Ishikawa (cell line): Measurements from ENCODE around the gene CEP55.

Source experiments
- CEBPB ChIP-seq: IDR thresholded peaks from 2 replicates; pipeline ENCODE4 v1.6.1; 2012
- CREB1 ChIP-seq: IDR thresholded peaks from 2 replicates; pipeline ENCODE4 v1.6.1; 2012; ENCODE audit warnings: low read depth
- EGR1 ChIP-seq: IDR thresholded peaks from 2 replicates; pipeline ENCODE4 v1.6.1; 2012
- EP300 ChIP-seq: IDR thresholded peaks from 2 replicates; pipeline ENCODE4 v1.6.1; 2012; ENCODE audit warnings: borderline replicate concordance
- FOXM1 ChIP-seq: IDR thresholded peaks from 2 replicates; pipeline ENCODE4 v1.6.1; 2012; ENCODE audit warnings: low read depth, borderline replicate concordance
- NFIC ChIP-seq: IDR thresholded peaks from 2 replicates; pipeline ENCODE4 v1.6.1; 2012
- RAD21 ChIP-seq: IDR thresholded peaks from 2 replicates; pipeline ENCODE4 v1.6.1; 2012; ENCODE audit warnings: low read depth
- TAF1 ChIP-seq: IDR thresholded peaks from 2 replicates; pipeline ENCODE4 v1.6.1; 2012; ENCODE audit warnings: low read depth, mild to moderate bottlenecking
- TCF12 ChIP-seq: IDR thresholded peaks from 2 replicates; pipeline ENCODE4 v1.6.1; 2012; ENCODE audit warnings: low read depth
- TEAD4 ChIP-seq: IDR thresholded peaks from 2 replicates; pipeline ENCODE4 v1.6.1; 2012
- YY1 ChIP-seq: IDR thresholded peaks from 2 replicates; pipeline ENCODE4 v1.6.1; 2012; ENCODE audit warnings: low read depth
- ZBTB7A ChIP-seq: IDR thresholded peaks from 2 replicates; pipeline ENCODE4 v1.6.1; 2012; ENCODE audit warnings: low read depth
- TF ChIP-seq, protein P1 (sequence below): IDR thresholded peaks from 2 replicates; pipeline ENCODE4 v1.6.1; 2012; ENCODE audit warnings: low read depth, mild to moderate bottlenecking
- TF ChIP-seq, protein P2 (sequence below): IDR thresholded peaks from 2 replicates; pipeline ENCODE4 v1.6.1; 2012
- TF ChIP-seq, protein P3 (sequence below): IDR thresholded peaks from 2 replicates; pipeline ENCODE4 v1.6.1; 2012

The CEP55 gene

DNA sequence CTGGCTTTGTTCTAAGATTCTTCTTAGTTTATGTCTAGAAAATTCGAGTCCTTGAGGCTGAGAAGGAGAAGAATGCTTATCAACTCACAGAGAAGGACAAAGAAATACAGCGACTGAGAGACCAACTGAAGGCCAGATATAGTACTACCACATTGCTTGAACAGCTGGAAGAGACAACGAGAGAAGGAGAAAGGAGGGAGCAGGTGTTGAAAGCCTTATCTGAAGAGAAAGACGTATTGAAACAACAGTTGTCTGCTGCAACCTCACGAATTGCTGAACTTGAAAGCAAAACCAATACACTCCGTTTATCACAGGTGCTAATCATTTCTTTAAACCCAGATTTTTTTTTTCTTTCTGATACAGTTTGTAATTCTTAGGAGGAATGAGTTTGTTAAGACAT lies 6.7 kb downstream of the CEP55 start:
- TF ChIP-seq RAD21 (no peak), TCF12 (no peak), FOXM1 (no peak), EP300 (no peak), TEAD4 (no peak), ZBTB7A (no peak), CEBPB (no peak), NFIC (no peak), YY1 (no peak)
- TF ChIP-seq, protein P1, sequence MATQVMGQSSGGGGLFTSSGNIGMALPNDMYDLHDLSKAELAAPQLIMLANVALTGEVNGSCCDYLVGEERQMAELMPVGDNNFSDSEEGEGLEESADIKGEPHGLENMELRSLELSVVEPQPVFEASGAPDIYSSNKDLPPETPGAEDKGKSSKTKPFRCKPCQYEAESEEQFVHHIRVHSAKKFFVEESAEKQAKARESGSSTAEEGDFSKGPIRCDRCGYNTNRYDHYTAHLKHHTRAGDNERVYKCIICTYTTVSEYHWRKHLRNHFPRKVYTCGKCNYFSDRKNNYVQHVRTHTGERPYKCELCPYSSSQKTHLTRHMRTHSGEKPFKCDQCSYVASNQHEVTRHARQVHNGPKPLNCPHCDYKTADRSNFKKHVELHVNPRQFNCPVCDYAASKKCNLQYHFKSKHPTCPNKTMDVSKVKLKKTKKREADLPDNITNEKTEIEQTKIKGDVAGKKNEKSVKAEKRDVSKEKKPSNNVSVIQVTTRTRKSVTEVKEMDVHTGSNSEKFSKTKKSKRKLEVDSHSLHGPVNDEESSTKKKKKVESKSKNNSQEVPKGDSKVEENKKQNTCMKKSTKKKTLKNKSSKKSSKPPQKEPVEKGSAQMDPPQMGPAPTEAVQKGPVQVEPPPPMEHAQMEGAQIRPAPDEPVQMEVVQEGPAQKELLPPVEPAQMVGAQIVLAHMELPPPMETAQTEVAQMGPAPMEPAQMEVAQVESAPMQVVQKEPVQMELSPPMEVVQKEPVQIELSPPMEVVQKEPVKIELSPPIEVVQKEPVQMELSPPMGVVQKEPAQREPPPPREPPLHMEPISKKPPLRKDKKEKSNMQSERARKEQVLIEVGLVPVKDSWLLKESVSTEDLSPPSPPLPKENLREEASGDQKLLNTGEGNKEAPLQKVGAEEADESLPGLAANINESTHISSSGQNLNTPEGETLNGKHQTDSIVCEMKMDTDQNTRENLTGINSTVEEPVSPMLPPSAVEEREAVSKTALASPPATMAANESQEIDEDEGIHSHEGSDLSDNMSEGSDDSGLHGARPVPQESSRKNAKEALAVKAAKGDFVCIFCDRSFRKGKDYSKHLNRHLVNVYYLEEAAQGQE, result no peak

DNA sequence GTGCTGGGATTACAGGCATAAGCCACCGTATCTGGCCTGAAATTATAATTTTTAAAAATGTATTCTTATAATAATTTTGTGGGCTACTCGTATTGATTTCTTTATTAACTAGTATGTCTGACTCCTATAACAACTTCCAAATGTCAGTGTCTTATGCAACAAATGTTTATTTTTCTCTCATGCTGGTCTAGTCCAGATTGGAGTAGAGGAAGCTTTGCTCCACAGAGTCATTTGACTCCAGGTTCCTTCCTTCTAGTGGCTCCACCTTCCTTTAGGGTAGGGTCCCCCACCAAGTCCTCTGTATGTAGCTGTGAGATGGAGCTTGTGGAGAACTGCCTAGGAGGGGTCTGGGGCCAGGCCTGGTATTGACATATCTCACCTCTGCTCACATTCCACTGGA lies 8.7 kb downstream of the CEP55 start:
- TF ChIP-seq, protein P2, sequence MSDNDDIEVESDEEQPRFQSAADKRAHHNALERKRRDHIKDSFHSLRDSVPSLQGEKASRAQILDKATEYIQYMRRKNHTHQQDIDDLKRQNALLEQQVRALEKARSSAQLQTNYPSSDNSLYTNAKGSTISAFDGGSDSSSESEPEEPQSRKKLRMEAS, result no peak
- TF ChIP-seq ZBTB7A (no peak), TAF1 (no peak)

DNA sequence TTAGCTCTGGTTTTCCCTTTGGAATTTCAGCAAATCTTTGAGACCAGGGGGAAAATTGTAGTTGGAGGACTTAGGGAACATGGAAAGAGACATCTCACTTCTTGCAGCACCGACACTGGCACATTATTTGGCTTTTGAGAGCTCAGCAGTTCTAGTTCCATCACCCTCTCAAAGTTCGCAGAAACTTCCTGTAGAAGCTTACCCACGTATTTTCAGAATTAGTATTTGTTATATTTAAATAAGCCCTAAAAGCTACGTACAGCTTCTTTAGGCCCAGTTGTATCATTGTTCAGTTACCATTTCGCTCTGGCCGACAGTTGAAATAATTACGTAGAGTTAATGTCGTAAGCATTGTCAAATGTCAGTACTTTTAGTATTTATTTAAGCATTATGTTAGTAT lies 13.4 kb downstream of the CEP55 start:
- TF ChIP-seq TAF1, result no peak
- no peak for TF ChIP-seq NFIC
- TF ChIP-seq CEBPB, result no peak
- TF ChIP-seq RAD21, result no peak
- no peak for TF ChIP-seq TCF12
- TF ChIP-seq EGR1, result no peak

DNA sequence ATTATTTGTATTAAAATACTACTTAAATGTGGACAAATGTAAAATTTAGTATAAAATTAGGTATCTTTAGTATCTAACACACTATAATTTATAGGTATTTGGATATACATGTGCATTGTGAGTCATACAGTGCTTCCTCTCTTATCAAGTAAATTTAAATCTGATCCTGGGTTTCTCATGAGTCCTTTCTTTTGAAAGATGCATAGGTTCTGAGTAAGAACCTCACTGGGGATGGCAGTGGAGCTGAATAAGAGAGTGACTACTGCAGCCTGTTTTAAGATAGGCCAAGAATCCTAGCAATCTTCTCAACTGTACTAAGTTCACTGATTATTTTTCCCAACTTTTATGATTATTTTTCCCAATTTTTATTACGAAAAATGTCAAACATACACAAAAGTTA lies 16.2 kb downstream of the CEP55 start:
- TF ChIP-seq YY1, result no peak
- TF ChIP-seq EGR1, result no peak
- TF ChIP-seq, protein P1, result no peak
- TF ChIP-seq CREB1, result no peak
- no peak for TF ChIP-seq TCF12

DNA sequence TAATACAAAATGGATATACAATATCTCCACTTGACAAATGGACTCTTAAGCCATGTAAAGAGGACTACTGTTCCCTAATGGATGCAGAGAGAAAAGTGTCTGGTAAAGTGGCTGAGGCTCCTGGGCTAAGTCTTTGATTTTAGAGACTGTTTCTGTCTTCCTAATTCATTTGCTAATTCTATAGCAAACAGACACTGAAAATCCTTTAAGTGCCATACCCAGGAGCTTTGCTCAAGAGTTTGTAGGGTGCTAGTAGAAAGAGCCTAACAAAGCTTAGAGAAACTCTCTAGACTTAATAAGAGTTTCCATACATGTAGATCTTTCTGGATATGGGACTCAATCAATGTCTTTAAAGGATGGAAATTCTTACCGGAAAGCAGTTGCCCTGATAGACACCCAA lies 16.7 kb downstream of the CEP55 start:
- TF ChIP-seq, protein P3, sequence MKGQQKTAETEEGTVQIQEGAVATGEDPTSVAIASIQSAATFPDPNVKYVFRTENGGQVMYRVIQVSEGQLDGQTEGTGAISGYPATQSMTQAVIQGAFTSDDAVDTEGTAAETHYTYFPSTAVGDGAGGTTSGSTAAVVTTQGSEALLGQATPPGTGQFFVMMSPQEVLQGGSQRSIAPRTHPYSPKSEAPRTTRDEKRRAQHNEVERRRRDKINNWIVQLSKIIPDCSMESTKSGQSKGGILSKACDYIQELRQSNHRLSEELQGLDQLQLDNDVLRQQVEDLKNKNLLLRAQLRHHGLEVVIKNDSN, result no peak
- TF ChIP-seq YY1, result no peak
- TF ChIP-seq, protein P2, result no peak
- no peak for TF ChIP-seq EGR1
- no peak for TF ChIP-seq ZBTB7A
- no peak for TF ChIP-seq RAD21
- no peak for TF ChIP-seq EP300
- TF ChIP-seq NFIC, result no peak
- no peak for TF ChIP-seq CREB1
- no peak for TF ChIP-seq FOXM1
- TF ChIP-seq CEBPB, result no peak
- TF ChIP-seq, protein P1, result no peak
- TF ChIP-seq TAF1, result no peak
- TF ChIP-seq TEAD4, result no peak
- TF ChIP-seq TCF12, result no peak

DNA sequence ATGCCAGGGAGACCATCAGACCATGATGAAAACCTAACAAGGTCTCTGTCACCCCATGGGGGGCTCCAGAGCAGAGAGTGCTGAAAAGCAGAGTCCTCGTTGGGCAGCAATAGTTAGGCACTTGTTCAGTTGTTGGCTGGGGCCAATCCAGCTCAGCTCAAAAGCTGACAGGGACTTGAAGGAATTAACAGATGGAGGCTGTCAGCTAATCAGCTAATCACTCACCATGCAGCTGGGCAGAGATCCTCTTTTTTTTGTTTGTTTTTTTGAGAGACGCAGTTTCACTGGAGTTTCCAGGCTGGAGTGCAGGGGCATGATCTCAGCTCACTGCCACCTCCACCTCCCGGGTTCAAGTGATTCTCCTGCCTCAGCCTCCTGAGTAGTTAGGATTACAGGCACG lies 18.1 kb downstream of the CEP55 start:
- TF ChIP-seq TAF1, result no peak
- TF ChIP-seq, protein P1, result no peak
- TF ChIP-seq CREB1, result no peak
- no peak for TF ChIP-seq YY1
- TF ChIP-seq TCF12, result no peak
- TF ChIP-seq, protein P2, result no peak
- TF ChIP-seq, protein P3, result no peak
- no peak for TF ChIP-seq TEAD4
- no peak for TF ChIP-seq NFIC
- no peak for TF ChIP-seq FOXM1
- no peak for TF ChIP-seq ZBTB7A
- no peak for TF ChIP-seq EP300
- no peak for TF ChIP-seq CEBPB
- TF ChIP-seq RAD21, result no peak
- no peak for TF ChIP-seq EGR1
